ENCODE measurements around the gene CAPN1. TPM values are rescaled to one million over a fixed set of nuclear protein-coding genes. Genes with fewer than 3 reads are reported as not detected.
"Not testable (repeated sequence)": the region's sequence is repeated elsewhere in the genome, so short reads cannot be mapped to it uniquely, and the experiment has no call there.

The CAPN1 gene
- total RNA-seq, 2 donors from 2014 or later, result 316 to 367 TPM

DNA sequence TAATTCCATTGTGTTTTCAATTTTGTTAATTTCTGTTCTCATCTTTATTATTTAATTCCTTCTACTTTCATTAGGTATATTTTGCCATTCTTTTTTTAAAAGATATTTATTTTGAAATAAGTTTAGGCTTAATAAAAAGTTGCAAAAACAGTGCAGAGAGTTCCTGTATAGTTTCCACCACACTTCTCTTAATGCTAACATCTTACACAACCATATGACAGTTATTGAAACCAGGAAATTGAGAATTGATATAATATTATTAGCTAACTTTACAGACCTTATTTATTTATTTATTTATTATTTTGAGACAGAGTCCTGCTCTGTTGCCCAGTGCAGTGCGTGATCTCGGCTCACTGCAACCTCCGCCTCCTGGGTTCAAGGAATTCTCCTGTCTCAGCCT lies 25.5 kb upstream of the CAPN1 start:
- intact Hi-C loops (cut with DNase I, micrococcal nuclease), result no loop called here
- DNase-seq (no peak), ATAC-seq (no peak)

DNA sequence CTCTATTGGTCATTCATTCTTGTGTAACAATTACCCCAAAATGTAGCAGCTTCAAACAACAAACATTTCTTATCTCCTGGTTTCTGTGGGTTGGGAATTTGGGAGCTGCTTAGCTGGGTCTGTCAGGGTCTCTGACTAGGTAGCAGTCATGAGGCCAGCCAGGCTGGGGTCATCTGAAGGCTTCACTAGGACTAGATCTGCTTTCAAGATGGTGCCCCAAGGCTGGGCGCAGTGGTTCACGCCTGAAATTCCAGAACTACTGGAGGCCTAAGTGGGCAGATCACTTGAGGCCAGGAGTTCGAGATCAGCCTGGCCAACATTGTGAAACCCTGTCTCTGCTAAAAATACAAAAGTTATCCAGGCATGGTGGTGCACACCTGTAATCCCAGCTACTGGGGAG lies 24.8 kb upstream of the CAPN1 start:
- intact Hi-C loops (cut with DNase I, micrococcal nuclease), result no loop called here
- no peak for DNase-seq
- no peak for ATAC-seq

DNA sequence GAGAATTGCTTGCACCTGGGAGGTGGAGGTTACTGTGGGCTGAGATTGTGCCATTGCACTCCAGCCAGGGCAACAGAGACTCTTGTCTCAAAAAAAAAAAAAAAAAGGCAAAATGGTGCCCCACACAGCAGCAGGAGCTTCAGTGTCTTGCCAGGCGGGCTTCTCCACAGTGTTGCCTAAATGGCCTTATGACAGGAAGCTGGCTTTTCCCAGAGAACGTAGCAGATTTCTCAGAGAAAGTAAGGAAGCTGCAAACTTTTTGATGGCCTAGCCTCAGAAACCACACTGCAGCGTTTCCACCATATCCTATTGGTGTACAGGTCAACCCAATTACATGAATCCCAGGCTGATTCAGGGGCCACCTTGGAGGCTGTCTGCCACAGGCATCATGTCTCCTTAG lies 24.4 kb upstream of the CAPN1 start:
- DNase-seq (no peak), ATAC-seq (no peak)
- intact Hi-C loops (cut with DNase I, micrococcal nuclease), result no loop called here

DNA sequence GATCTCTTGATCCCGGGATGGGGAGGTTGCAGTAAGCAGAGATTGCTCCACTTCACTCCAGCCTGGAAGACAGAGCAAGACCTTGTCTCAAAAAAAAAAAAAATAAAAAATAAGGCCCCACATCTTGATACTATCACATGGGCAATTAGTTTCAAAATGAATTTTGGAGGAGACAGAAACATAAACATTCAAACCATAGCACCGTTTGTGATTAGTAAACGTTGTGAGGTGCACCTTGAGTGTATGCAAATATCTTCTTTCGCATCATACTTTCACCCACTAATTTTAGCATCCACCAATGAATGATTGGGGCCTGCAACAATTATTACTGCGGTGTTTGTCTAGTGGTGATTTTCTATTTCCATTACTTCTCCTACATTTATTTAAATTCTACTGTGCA lies 22.7 kb upstream of the CAPN1 start:
- ATAC-seq (no peak), DNase-seq (no peak)
- intact Hi-C loops (cut with DNase I, micrococcal nuclease), result no loop called here

DNA sequence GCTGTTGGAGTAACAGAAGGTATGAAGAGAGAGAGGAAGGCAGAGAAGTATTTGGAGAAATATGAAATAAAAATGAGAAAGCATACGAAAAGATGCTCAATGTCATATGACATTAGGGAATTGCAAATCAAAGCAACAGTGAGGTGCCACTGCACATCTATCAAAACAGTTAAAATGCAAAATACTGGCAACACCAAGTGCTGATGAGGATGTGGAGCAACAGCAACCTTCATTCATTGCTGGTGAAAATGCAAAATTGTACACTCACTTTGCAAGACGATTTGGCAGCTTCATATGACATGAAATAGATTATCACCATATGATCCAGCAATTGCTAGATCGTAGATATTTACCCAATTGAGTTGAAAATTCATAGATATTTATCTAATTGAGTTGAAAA lies 21.1 kb upstream of the CAPN1 start:
- ATAC-seq, result no peak
- intact Hi-C loops (cut with DNase I, micrococcal nuclease), result no loop called here
- DNase-seq, result no peak

DNA sequence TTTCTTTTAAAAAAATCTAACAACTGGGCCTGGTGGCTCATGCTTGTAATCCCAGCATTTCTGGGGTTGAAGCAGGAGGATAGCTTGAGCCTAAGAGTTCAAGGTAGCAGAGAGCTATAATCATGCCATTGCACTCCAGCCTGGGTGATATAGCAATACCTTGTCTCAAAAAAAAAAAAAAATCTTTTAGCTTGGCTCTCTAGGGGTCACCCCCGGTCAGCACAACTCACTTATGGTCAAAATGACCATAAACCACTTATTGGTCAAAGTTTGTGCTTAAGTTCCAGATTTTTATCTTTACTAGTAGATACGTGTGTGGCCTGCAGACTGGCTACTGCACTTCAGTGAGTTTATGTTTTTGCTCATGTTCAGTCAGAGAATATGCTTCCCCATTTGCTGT lies 18.0 kb upstream of the CAPN1 start:
- intact Hi-C loops (cut with DNase I, micrococcal nuclease), result no loop called here
- ATAC-seq, result no peak
- DNase-seq, result no peak

DNA sequence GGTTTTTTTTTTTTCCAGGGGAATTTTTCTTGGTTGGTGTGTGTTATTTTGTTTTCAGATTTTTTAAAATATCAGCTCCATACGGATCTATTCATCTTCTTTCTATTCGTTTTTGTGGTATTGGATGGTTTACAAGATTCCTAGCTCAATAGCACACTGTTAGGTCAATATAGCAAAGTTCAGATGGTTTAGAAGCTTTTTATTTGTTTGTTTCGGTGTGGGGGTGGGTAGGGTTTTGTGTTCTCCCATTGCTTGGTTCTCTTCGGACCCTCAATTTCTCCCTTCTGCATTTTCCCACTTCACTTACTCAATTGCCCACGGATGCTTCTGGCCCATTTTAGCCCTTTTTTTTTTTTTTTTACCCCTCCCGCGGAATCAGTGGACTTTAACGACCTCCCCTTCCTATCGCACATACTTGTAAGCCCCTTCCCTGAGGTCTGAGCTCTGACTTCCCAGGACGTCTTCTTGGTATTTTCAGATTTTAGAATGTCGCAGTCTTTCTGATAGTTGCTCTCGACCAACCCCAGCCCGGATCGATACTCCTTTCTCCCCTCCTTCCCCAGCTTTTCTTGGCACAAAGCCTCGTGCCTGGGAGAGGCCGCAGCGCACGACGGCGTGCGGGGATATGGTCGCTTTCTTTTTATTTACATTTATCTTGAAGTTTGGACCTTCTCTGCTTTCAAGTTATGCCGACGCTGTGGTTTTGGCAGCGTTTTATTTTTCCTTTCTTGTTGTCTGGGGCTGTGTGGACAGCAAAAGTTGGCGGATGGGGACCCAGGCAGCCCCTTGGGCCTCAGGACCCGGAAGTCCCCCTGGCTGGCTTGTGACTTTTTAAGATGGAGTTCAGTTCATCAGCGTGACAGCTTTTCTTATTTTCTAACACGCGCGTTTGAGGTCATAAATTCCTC lies 16.1 kb upstream of the CAPN1 start:
- ATAC-seq, result peak; percentile 86
- intact Hi-C loops (cut with DNase I, micrococcal nuclease), result no loop called here
- DNase-seq, result peak; percentile 50 to 70

DNA sequence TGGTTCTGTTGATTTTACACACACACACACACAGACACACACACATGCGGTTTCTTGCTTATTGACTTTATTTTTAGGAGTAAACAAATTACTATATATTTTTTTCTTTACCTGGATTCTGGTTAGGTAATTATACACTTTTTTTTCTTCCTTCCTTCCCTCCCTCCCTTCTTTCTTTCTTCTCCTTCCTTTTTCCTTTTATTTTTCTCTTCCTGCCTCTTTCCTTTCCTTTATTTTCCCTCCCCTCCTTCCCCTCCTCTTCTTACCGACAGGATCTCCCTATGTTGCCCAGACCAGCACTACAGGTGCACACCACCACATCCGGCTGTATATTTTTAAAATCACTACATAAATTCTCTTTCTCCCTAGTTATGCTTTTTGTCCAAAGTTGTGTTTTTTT lies 14.8 kb upstream of the CAPN1 start:
- intact Hi-C loops (cut with DNase I, micrococcal nuclease), result no loop called here
- ATAC-seq, result no peak
- DNase-seq, result no peak

DNA sequence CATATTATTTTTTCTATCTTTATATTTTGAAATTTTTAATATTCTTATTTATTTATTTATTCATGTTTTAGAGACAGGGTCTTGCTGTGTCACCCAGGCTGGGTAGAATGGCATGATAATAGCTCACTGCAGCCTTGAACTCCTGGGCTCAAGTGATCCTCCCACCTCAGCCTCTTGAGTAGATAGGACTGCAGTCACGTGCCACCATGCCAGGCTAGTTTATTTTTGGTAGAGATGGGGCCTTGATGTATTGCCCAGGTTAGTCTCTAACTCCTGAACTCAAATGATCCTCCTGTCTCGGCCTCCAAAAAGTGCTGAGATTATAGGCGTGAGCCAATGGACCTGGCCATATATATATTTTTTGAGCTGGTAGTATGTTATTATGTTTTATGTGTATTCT lies 14.1 kb upstream of the CAPN1 start:
- DNase-seq, result no peak
- ATAC-seq, result no peak
- intact Hi-C loops (cut with DNase I, micrococcal nuclease), result no loop called here

DNA sequence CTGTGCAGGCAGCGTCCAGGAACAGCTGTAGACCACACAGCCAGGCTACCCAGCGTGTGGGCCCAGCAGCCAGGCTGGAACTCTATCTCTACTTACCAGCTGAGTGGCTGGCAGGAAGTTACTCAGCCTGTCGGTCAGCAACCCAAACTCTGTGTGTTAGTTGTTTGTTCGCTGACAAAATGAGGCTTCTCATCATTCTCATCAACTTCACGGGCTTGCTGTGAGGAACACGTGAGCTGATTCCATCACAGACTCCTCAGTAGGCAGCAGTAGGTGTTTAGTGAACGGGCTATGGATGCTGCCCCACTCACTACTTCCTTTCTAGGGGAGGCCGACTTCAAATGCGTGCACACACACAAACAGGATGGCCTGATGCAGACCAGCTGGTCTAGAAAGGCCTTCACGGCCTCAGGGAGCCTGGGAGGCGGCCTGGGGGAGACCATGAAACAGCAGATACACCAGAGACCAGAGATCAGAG lies 12.5 kb upstream of the CAPN1 start:
- DNase-seq, result no peak
- no peak for ATAC-seq
- intact Hi-C loops (cut with DNase I, micrococcal nuclease), result no loop called here

DNA sequence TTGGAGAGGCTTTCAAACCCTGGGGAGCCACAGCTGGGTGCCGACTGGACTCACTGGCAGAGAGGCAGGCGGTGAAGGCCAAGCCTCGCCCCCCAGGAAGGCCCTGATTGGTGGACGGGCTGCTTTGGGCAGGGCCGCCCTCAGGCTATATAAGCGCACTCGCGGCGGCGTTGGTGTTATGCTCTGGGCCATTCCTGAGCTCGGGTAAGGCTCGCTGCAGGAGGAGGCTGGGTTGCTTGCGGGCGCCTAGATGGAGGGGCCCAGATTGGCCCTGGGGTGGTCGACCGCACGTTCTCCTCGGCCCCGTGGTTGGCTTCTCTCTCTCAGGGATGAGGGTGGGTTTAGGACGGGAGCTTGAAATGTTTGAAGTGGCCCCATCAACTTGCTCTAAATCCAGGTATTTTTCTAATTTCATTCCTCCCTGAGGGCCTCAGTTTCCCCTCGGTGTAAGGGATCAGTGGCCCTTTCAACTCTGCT lies 11.6 kb upstream of the CAPN1 start, which contains the start of gene SPDYC:
TSS of gene SPDYC (plus strand) at position 176 of the 477 bp plus-strand sequence. CDS start 1,125 bp downstream, outside the sequence.
- ATAC-seq (no peak), DNase-seq (no peak)
- intact Hi-C loops (cut with DNase I, micrococcal nuclease), result no loop called here

DNA sequence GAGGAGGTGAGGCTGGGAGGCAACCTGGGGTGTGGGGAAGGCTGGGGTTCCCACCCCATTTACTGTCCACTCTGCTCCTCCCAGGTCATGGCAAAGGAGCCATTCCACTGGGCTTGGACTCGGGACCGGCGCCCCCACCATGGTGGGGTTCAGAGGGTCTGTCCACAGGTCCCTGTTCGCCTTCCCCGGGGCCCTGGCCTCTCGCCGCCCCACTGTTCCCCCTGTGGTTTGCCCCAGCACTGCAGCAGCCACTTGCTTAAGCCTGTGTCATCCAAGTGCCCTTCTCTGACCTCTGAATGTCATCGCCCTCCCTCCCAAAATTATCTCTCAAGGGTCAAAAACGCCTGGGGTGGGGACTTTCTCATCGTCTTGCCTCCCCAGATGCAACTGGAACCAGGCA lies 9.1 kb upstream of the CAPN1 start:
- intact Hi-C loops (cut with DNase I, micrococcal nuclease), result no loop called here
- no peak for DNase-seq
- ATAC-seq, result peak; percentile 8

DNA sequence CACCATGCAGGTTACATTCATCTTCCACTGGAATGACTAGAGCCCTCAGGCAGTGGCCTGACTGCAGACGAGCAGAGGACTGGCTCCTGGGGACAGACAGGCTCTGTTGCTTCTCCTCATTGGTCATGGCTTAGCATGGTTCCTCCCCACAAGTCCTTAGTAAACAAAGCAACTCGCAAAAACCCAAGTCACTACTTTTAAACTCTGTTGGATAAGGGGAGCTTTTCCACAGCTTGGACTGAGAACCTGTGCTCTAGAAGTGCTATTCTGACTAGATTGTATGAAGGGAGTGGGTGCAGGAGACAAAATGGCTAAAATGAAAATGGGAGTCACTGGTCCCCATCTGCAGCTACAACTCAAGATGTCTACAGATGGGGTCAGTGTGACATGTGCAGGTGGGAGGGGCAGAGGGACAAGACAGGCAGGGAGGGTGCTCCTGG lies 7.1 kb upstream of the CAPN1 start:
- intact Hi-C loops (cut with DNase I, micrococcal nuclease); DNase-seq; ATAC-seq: not testable (repeated sequence)

DNA sequence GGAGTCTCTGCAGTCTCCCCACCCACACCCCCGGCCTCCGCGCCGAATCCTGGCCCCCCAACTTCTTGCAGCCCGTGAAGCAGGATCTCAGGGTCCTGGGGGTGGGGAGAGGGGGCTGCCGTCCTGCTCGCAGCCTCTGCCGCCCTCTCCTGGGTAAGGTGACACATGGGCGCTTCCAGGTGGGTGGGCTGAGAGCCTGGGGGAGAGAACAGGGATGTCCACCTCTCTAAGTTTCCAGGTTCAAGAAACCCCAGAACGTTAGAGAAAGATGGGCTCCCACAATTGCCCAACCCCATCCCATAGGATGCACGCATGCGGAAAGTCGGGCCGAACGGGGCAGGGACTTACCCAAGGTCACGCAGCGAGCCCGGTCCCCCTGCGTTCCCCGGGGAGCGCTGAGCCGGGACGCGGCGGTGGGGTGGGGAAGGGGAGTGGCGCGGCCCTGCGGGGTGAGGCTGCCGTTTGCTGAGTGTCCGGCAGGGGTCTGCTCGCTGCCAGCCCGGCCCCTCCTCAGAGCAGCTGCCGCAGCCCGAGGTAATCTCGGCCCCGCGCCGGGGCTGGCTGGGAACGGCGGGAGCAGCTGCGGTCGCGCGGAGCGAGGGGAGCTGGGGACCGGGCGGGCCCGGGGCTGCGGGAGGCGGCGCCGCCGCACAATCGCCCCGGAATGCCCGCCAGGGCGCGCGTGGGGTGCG lies 705 bp upstream of the CAPN1 start:
- ATAC-seq, result peak; percentile 53
- intact Hi-C loops (cut with DNase I, micrococcal nuclease), result loop anchor here in 1 of 2 donors (2.0 kb wide), 1 partner anchor 44 kb away; no protein-coding TSS in a partner anchor
- DNase-seq, result peak; percentile 60 to 75

DNA sequence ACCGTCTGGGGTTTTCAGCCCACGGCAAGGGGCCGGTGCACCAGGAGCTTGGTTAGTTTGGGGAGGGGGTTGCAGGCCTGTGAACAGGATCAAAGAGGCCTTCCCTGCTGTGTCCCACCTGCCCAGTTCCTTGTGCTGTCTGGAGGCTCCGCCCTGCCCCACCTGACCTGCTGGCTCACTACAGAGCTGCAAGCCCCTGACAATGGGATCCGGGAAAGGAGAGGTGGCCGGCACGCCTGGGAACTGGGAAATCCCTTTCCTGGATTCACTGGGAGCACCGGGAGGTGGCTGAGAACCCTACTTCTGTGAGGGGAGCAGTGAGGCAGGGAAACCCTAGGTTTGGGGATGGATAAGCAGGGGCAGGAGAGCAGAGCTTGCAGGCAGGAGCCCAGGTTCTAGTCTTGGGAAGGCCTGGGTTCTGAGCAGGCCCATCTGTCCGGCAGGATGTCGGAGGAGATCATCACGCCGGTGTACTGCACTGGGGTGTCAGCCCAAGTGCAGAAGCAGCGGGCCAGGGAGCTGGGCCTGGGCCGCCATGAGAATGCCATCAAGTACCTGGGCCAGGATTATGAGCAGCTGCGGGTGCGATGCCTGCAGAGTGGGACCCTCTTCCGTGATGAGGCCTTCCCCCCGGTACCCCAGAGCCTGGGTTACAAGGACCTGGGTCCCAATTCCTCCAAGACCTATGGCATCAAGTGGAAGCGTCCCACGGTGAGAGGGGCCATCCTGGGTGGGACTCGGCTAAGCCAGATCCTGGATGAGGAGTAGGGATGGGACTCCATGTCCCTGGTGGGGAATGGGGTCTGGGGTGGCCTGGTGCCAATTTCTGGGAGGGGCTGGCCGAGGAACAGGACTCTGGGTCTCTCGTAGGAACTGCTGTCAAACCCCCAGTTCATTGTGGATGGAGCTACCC lies 786 bp downstream of the CAPN1 start:
- DNase-seq (peak; percentile 66 to 77), ATAC-seq (peak; percentile 60)
- intact Hi-C loops (cut with DNase I, micrococcal nuclease), result no loop called here

DNA sequence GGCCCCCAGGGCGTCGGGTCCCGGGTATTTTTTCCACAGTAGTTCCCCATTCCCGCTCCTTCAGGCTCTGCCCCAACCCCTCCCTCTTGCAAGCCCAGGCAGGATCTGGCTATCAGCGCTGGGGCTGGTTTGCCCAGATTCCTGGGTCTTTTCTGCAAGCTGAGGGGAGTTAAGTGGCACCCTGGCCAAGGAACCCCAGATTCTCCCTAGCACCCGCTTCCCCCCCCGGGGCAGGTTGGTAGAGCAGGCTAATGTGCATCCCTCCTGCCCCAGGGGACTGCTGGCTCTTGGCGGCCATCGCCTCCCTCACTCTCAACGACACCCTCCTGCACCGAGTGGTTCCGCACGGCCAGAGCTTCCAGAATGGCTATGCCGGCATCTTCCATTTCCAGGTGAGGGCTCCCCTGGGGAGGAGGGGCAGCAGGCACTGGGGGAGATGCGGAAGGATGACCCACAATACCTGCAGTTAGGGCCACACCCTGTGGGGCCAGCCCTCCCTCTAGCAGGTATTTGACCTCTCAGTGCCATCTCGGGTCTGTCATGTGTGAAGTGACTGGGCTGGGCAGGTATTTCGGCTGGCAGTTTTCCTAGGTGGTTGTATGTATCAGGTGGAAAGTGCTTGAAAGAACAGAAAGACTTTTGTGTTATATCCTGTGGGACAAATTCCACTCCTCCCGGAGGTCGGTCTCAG lies 1.6 kb downstream of the CAPN1 start:
- DNase-seq (peak; percentile 41 to 59), ATAC-seq (peak; percentile 15)
- intact Hi-C loops (cut with DNase I, micrococcal nuclease), result no loop called here

DNA sequence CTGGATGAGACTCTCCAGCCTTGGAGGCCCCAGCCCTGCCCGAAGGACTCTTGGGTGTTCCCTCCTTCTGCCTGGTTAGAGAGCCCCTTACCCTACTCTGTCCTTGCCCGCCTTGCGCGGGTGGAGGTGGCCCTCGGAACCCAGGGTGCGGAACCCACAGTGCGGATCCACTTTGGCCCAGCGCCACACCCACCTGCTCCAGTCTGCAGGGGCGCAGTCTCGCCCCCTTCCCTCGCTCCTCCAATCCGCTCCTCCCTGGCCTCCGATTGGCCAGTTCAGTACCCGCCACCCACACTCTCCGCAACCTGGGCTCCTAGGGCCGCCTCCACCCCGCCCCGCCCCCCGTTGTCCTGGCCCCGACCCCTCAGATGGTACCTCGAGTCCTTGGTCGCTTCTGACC lies 2.4 kb downstream of the CAPN1 start:
- intact Hi-C loops (cut with DNase I, micrococcal nuclease), result no loop called here
- ATAC-seq (no peak), DNase-seq (no peak)

DNA sequence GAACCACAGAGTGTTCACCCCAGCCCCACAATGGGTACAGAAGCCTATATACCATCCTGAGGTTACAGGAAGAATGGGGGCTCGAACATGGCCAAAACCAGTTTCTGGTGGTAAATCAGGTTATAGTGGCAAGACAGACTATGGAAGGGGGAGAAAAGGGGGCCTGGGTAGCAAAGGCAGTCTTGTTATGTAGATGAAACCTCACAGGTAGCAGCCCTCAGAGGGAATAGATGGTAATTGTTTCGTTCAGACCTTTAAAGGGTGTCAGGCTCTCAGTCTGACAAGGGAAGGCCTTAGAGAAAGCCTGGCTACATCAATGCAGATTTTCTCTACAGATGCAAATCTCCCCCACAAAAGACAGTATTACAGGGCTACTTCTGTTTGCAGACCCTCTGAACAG lies 3.4 kb downstream of the CAPN1 start:
- ATAC-seq (no peak), DNase-seq (no peak)
- intact Hi-C loops (cut with DNase I, micrococcal nuclease), result no loop called here
